OCI-LY7 (cell line): ENCODE measurements around the gene ICA1. TPM values are rescaled to one million over a fixed set of nuclear protein-coding genes. Genes with fewer than 3 reads are reported as not detected.

Experiments
- BruUV-seq: library from RNA; stranded (reverse); fragments of 400-500 nt; replicated peaks from 2 replicates; lab custom pipeline; 2021; lab: Mats Ljungman, UMichigan
- CTCF ChIA-PET: fragments of 300-600 bp; sonication (Branson Sonifier 250); formaldehyde crosslinking; loops from one replicate; lab custom pipeline; 2022; ENCODE audit warnings: antibody characterized with exemption; ENCODE audit not compliant: unreplicated experiment; lab: Charles Lee
- POLR2A ChIA-PET: fragments of 300-600 bp; sonication (Branson Sonifier 250); formaldehyde crosslinking; loops from one replicate; lab custom pipeline; 2022; ENCODE audit warnings: antibody characterized with exemption; lab: Charles Lee
- DNase-seq: peaks from one replicate; pipeline ENCODE4 v3.0.0-alpha.2; 2015; ENCODE audit warnings: low spot score
- H2AFZ ChIP-seq: fragments of 200-600 bp; sonication (generic), shearing (Covaris generic); 2 replicates; pipeline ENCODE4 v1.6.1; 2014; ENCODE audit warnings: mild to moderate bottlenecking, antibody characterized with exemption, low read length, moderate library complexity
- H3K27ac ChIP-seq: fragments of 200-600 bp; sonication (generic); 2 replicates; pipeline ENCODE4 v1.5.1; 2014; ENCODE audit warnings: mixed run types, low read depth, mild to moderate bottlenecking, moderate library complexity, low read length, inconsistent platforms; ENCODE audit not compliant: poor library complexity, severe bottlenecking
- H3K36me3 ChIP-seq: fragments of 200-600 bp; sonication (generic); 2 replicates; pipeline ENCODE4 v1.6.1; 2014; ENCODE audit warnings: mild to moderate bottlenecking, antibody characterized with exemption, low read length, moderate library complexity, mixed read lengths; ENCODE audit not compliant: insufficient read depth
- H3K4me1 ChIP-seq: fragments of 200-600 bp; sonication (generic); 2 replicates; pipeline ENCODE4 v1.5.1; 2014; ENCODE audit warnings: mild to moderate bottlenecking, low read length; ENCODE audit not compliant: insufficient read depth, poor library complexity, severe bottlenecking
- H3K4me2 ChIP-seq: fragments of 200-600 bp; sonication (generic); 2 replicates; pipeline ENCODE4 v1.6.1; 2014; ENCODE audit warnings: mild to moderate bottlenecking, low read length
- H3K4me3 ChIP-seq: fragments of 200-600 bp; sonication (generic); 2 replicates; pipeline ENCODE4 v1.5.1; 2014; ENCODE audit warnings: mild to moderate bottlenecking, low read depth, low read length; ENCODE audit not compliant: poor library complexity, severe bottlenecking
- H3K79me2 ChIP-seq: fragments of 200-600 bp; sonication (generic); 2 replicates; pipeline ENCODE4 v1.6.1; 2016; ENCODE audit warnings: low read depth, mild to moderate bottlenecking, low read length, moderate library complexity, mixed read lengths; ENCODE audit not compliant: insufficient read depth
- H3K9me2 ChIP-seq: fragments of 200-600 bp; sonication (generic); 2 replicates; pipeline ENCODE4 v1.6.1; 2016; ENCODE audit warnings: mild to moderate bottlenecking, low read length, mixed read lengths; ENCODE audit not compliant: insufficient read depth
- H3K9me3 ChIP-seq: fragments of 200-600 bp; sonication (generic); 2 replicates; pipeline ENCODE4 v1.6.1; 2014; ENCODE audit warnings: mild to moderate bottlenecking, mixed run types, low read length, mixed read lengths
- H4K20me1 ChIP-seq: fragments of 200-600 bp; sonication (generic); 2 replicates; pipeline ENCODE4 v1.6.1; 2014; ENCODE audit warnings: mild to moderate bottlenecking, antibody characterized with exemption, low read length, moderate library complexity, mixed read lengths; ENCODE audit not compliant: insufficient read depth
- CTCF ChIP-seq: fragments of 200-600 bp; sonication (generic); conservative IDR thresholded peaks from 2 replicates; pipeline ENCODE4 v1.5.1; 2014; ENCODE audit warnings: mild to moderate bottlenecking, antibody characterized with exemption, low read length, moderate library complexity, mixed read lengths
- EZH2phosphoT487 ChIP-seq: fragments of 200-600 bp; sonication (generic); IDR thresholded peaks from 2 replicates; pipeline ENCODE4 v1.6.1; 2018; ENCODE audit warnings: low read depth, borderline replicate concordance, mild to moderate bottlenecking, mixed run types, antibody characterized with exemption, low read length, moderate library complexity, mixed read lengths
- intact Hi-C: fragments of 100-400 bp; cut with micrococcal nuclease; formaldehyde crosslinking; loops from one replicate; pipeline ENCODE4 v1.10.0; 2022; ENCODE audit not compliant: unreplicated experiment
- total RNA-seq, 2 experiments: library from RNA; depleted of rRNA in 1 of 2; stranded (reverse); fragments of >200 nt in 1 of 2; shearing (Covaris generic) in 1 of 2; gene quantifications; 2 replicates each; pipeline ENCODE4 v1.2.3, GENCODE V29; 2014 to 2022

The ICA1 gene
- total RNA-seq, 2 experiments from 2014 or later: 0.49 TPM; not detected in 1

- no peak overlapping the region for H2AFZ ChIP-seq
- H3K4me3 ChIP-seq: no peak overlapping the region
- no TSS peak for BruUV-seq
- no peak for DNase-seq
- no peak for TF ChIP-seq CTCF
- TF ChIP-seq EZH2phosphoT487: no peak
- intact Hi-C loops: no loop called here
- no peaks in the 10 kb centered on the region for H4K20me1 ChIP-seq
- ChIA-PET CTCF (no interaction called here), POLR2A (interaction anchor here (1.0 to 2.9 kb wide), 3 partner anchors 11 to 32 kb away, joined by 3 to 19 read pairs (median 3); no protein-coding TSS in a partner anchor)
- no peak overlapping the region for H3K4me2 ChIP-seq
- no peaks in the 10 kb centered on the region for H3K9me2 ChIP-seq
- no peaks in the 10 kb centered on the region for H3K4me1 ChIP-seq
- H3K36me3 ChIP-seq: peaks cover 43% of the 10 kb centered on the region
- H3K79me2 ChIP-seq: no peaks in the 10 kb centered on the region
- no peaks in the 10 kb centered on the region for H3K9me3 ChIP-seq
- no peak overlapping the region for H3K27ac ChIP-seq
Observed at GRCh38 chr7:8086239-8086638, 175.7 kb downstream of the ICA1 start.

GRCh38 chr7:8085420-8085819 lies 176.5 kb downstream of the ICA1 start:
- no peaks in the 10 kb centered on the region for H3K9me3 ChIP-seq
- no peaks in the 10 kb centered on the region for H3K9me2 ChIP-seq
- no peak overlapping the region for H3K4me2 ChIP-seq
- no peak overlapping the region for H3K27ac ChIP-seq
- H4K20me1 ChIP-seq: no peaks in the 10 kb centered on the region
- H3K79me2 ChIP-seq: no peaks in the 10 kb centered on the region
- H3K4me1 ChIP-seq: no peaks in the 10 kb centered on the region
- ChIA-PET POLR2A (interaction anchor here (0.5 to 2.9 kb wide), 5 partner anchors 10 to 314 kb away, joined by 3 to 19 read pairs (median 3); no protein-coding TSS in a partner anchor), CTCF (no interaction called here)
- no TSS peak for BruUV-seq
- intact Hi-C loops: no loop called here
- peaks cover 46% of the 10 kb centered on the region for H3K36me3 ChIP-seq
- DNase-seq: no peak
- TF ChIP-seq EZH2phosphoT487: no peak
- no peak for TF ChIP-seq CTCF
- H3K4me3 ChIP-seq: no peak overlapping the region
- no peak overlapping the region for H2AFZ ChIP-seq

GRCh38 chr7:8084836-8085235 lies 177.1 kb downstream of the ICA1 start:
- Histone ChIP-seq H3K27ac (no peak overlapping the region), H3K9me2 (no peaks in the 10 kb centered on the region), H4K20me1 (no peaks in the 10 kb centered on the region), H2AFZ (no peak overlapping the region), H3K36me3 (peaks cover 46% of the 10 kb centered on the region), H3K79me2 (no peaks in the 10 kb centered on the region), H3K4me2 (no peak overlapping the region), H3K4me3 (no peak overlapping the region), H3K9me3 (no peaks in the 10 kb centered on the region), H3K4me1 (no peaks in the 10 kb centered on the region)
- no peak for TF ChIP-seq CTCF
- TF ChIP-seq EZH2phosphoT487: no peak
- intact Hi-C loops: no loop called here
- CTCF ChIA-PET: no interaction called here
- no peak for DNase-seq
- POLR2A ChIA-PET: interaction anchor here (0.6 to 2.9 kb wide), 4 partner anchors 9 to 314 kb away, joined by 3 to 19 read pairs (median 4); no protein-coding TSS in a partner anchor
- no TSS peak for BruUV-seq
